H1 (cell line): ENCODE data around the gene STX4. TPM values are rescaled to one million over a fixed set of nuclear protein-coding genes. Genes with fewer than 3 reads are reported as not detected.

Experiments used
- CTCF ChIA-PET: fragments of 300-600 bp; sonication (Branson Sonifier 250); formaldehyde crosslinking; loops from one replicate; lab custom pipeline; 2021; ENCODE audit not compliant: partially characterized antibody; lab: Charles Lee
- POLR2A ChIA-PET: fragments of 300-600 bp; sonication (Branson Sonifier 250); formaldehyde crosslinking; loops from one replicate; lab custom pipeline; 2021; ENCODE audit warnings: inconsistent platforms; ENCODE audit not compliant: partially characterized antibody; lab: Charles Lee
- DNase-seq, 2 experiments: peaks; one replicate each; pipeline versions ENCODE4 v3.0.0 to v3.0.0-alpha.2; 2010 to 2022; ENCODE audit warnings: low spot score in 2 of 2, low read depth in 1 of 2, mixed read lengths in 1 of 2
- FAIRE-seq: peaks from 2 replicates; lab custom pipeline; 2011; peaks lifted over from hg19 to GRCh38; lab: Jason Lieb, UNC
- H2AFZ ChIP-seq: 2 replicates; pipeline ENCODE4 v1.8.1; 2012; ENCODE audit warnings: low read length, inconsistent platforms
- H2AK5ac ChIP-seq: 2 replicates; pipeline ENCODE4 v1.6.1; 2013; ENCODE audit warnings: low read depth, low read length
- H2BK120ac ChIP-seq: replicated peaks from 2 replicates; pipeline ENCODE3; 2013; ENCODE audit warnings: low read depth, low read length, inconsistent platforms
- H2BK12ac ChIP-seq: 2 replicates; pipeline ENCODE4 v1.6.1; 2013; ENCODE audit warnings: low read depth, low read length
- H2BK15ac ChIP-seq: 2 replicates; pipeline ENCODE4 v1.6.1; 2013; ENCODE audit warnings: low read length
- H2BK20ac ChIP-seq: 2 replicates; pipeline ENCODE4 v1.6.1; 2013; ENCODE audit warnings: low read length
- H2BK5ac ChIP-seq: 2 replicates; pipeline ENCODE4 v1.6.1; 2013; ENCODE audit warnings: low read depth, low read length
- H3K14ac ChIP-seq: 2 replicates; pipeline ENCODE4 v1.6.1; 2013; ENCODE audit warnings: inconsistent platforms; ENCODE audit not compliant: insufficient read length
- H3K18ac ChIP-seq: 2 replicates; pipeline ENCODE4 v1.6.1; 2013; ENCODE audit warnings: low read length; ENCODE audit errors: extremely low read depth
- H3K23ac ChIP-seq: 2 replicates; pipeline ENCODE4 v1.6.1; 2013; ENCODE audit warnings: inconsistent platforms; ENCODE audit not compliant: insufficient read length
- H3K23me2 ChIP-seq: 2 replicates; pipeline ENCODE4 v1.6.1; 2013; ENCODE audit warnings: low read depth, low read length
- H3K27ac ChIP-seq: 2 replicates; pipeline ENCODE4 v1.6.1; 2011; ENCODE audit warnings: low read depth, low read length, inconsistent platforms
- H3K27me3 ChIP-seq, 4 experiments: replicated peaks in 1 of 4; 1 replicate in 1 of 4; 2 replicates in 3 of 4; pipeline versions ENCODE4 v1.6.1 to v1.8.1; 2011 to 2013; ENCODE audit warnings: low read length in 3 of 4, mild to moderate bottlenecking in 3 of 4, inconsistent platforms in 2 of 4, mixed read lengths in 2 of 4, moderate library complexity in 1 of 4; ENCODE audit not compliant: control insufficient read depth in 3 of 4, insufficient read depth in 3 of 4; ENCODE audit errors: extremely low read depth in 1 of 4
- H3K36me3 ChIP-seq, 4 experiments: 2 replicates each; pipeline versions ENCODE4 v1.6.1 to v1.8.1; 2011 to 2013; ENCODE audit warnings: mild to moderate bottlenecking in 4 of 4, low read length in 3 of 4, moderate library complexity in 2 of 4, control low read depth in 1 of 4, inconsistent platforms in 1 of 4; ENCODE audit not compliant: insufficient read depth in 4 of 4, control insufficient read depth in 2 of 4
- H3K4ac ChIP-seq: replicated peaks from 2 replicates; pipeline ENCODE3; 2013; ENCODE audit warnings: low read length, low read depth, mixed read lengths, inconsistent platforms; ENCODE audit not compliant: insufficient read length
- H3K4me1 ChIP-seq, 4 experiments: replicated peaks in 1 of 4; 1 replicate in 1 of 4; 2 replicates in 3 of 4; pipeline versions ENCODE4 v1.6.1 to v1.8.1; 2011 to 2013; ENCODE audit warnings: low read length in 3 of 4, inconsistent platforms in 2 of 4, mixed read lengths in 1 of 4; ENCODE audit not compliant: insufficient read depth in 4 of 4, control insufficient read depth in 3 of 4
- H3K4me2 ChIP-seq, 2 experiments: 2 replicates each; pipeline versions ENCODE4 v1.6.1 to v1.8.1; 2011 to 2013; ENCODE audit warnings: low read depth in 2 of 2, low read length in 2 of 2, control low read depth in 1 of 2, inconsistent platforms in 1 of 2, mild to moderate bottlenecking in 1 of 2; ENCODE audit not compliant: insufficient read depth in 1 of 2
- H3K4me3 ChIP-seq, 4 experiments: fragments of 200-600, 300-600 bp in 1 of 4; sonication (generic), shearing (Covaris generic), sonication (Bioruptor Twin) in 1 of 4; 2 replicates each; pipeline versions ENCODE4 v1.5.1 to v1.8.1; 2011 to 2016; ENCODE audit warnings: low read length in 4 of 4, low read depth in 3 of 4, control low read depth in 2 of 4, inconsistent platforms in 2 of 4, mild to moderate bottlenecking in 2 of 4, mixed read lengths in 1 of 4, moderate library complexity in 1 of 4; ENCODE audit not compliant: insufficient read depth in 2 of 4; ENCODE audit errors: extremely low read depth in 1 of 4
- H3K56ac ChIP-seq: replicated peaks from 2 replicates; pipeline ENCODE3; 2013; ENCODE audit warnings: low read depth, mild to moderate bottlenecking, mixed read lengths, low read length, inconsistent platforms; ENCODE audit not compliant: insufficient read length
- H3K79me1 ChIP-seq: 2 replicates; pipeline ENCODE4 v1.6.1; 2013; ENCODE audit warnings: low read depth, low read length, control low read depth
- H3K79me2 ChIP-seq, 2 experiments: 2 replicates each; pipeline versions ENCODE4 v1.6.1 to v1.8.1; 2012 to 2013; ENCODE audit warnings: low read length in 2 of 2, mild to moderate bottlenecking in 2 of 2, inconsistent platforms in 1 of 2; ENCODE audit not compliant: insufficient read depth in 2 of 2, control insufficient read depth in 1 of 2
- H3K9ac ChIP-seq, 4 experiments: replicated peaks in 1 of 4; 1 replicate in 1 of 4; 2 replicates in 3 of 4; pipeline versions ENCODE4 v1.6.1 to v1.8.1; 2011 to 2013; ENCODE audit warnings: low read depth in 3 of 4, low read length in 3 of 4, control low read depth in 2 of 4, mild to moderate bottlenecking in 2 of 4, moderate library complexity in 2 of 4, inconsistent platforms in 1 of 4; ENCODE audit errors: extremely low read depth in 1 of 4
- H3K9me3 ChIP-seq, 2 experiments: 2 replicates each; pipeline versions ENCODE4 v1.6.1 to v1.8.1; 2012 to 2013; ENCODE audit warnings: mild to moderate bottlenecking in 2 of 2, moderate library complexity in 2 of 2, control low read depth in 1 of 2, inconsistent platforms in 1 of 2, low read depth in 1 of 2, low read length in 1 of 2, mixed read lengths in 1 of 2; ENCODE audit not compliant: insufficient read depth in 2 of 2
- H4K20me1 ChIP-seq, 2 experiments: replicated peaks in 1 of 2; 2 replicates each; pipeline versions ENCODE3 to v1.8.1; 2011 to 2013; ENCODE audit warnings: inconsistent platforms in 2 of 2, low read length in 2 of 2, mild to moderate bottlenecking in 1 of 2; ENCODE audit not compliant: insufficient read depth in 2 of 2, control insufficient read depth in 1 of 2
- H4K5ac ChIP-seq: 2 replicates; pipeline ENCODE4 v1.6.1; 2013; ENCODE audit warnings: low read length, low read depth, mixed read lengths, inconsistent platforms; ENCODE audit not compliant: insufficient read length
- H4K8ac ChIP-seq: 2 replicates; pipeline ENCODE4 v1.8.0; 2013; ENCODE audit warnings: mild to moderate bottlenecking, moderate library complexity, low read length, inconsistent platforms; ENCODE audit not compliant: insufficient read depth; ENCODE audit errors: extremely low read depth
- H4K91ac ChIP-seq: replicated peaks from 2 replicates; pipeline ENCODE3; 2013; ENCODE audit warnings: low read length, mixed read lengths, inconsistent platforms; ENCODE audit not compliant: insufficient read length
- SAP30 ChIP-seq: fragments of 300-600 bp; sonication (generic); IDR thresholded peaks from 2 replicates; pipeline ENCODE4 v1.7.1; 2012; ENCODE audit warnings: low read length, moderate library complexity, mild to moderate bottlenecking, inconsistent platforms; ENCODE audit not compliant: insufficient read depth, insufficient replicate concordance
- WGBS, 2 experiments: shearing (Covaris generic) in 1 of 2; methylation state at CpG; one replicate each; pipeline versions ENCODE4 v1.1.6 to v1.1.7; 2013 to 2015; ENCODE audit warnings: low lambda C conversion rate in 2 of 2, mixed read lengths in 2 of 2, inconsistent platforms in 1 of 2, low coverage in 1 of 2, missing lambda C conversion rate in 1 of 2; ENCODE audit not compliant: insufficient replicate concordance in 2 of 2, insufficient coverage in 1 of 2, insufficient read length in 1 of 2; ENCODE audit errors: extremely low coverage in 1 of 2, missing lambda C conversion rate in 1 of 2; 5-methylcytosine and 5-hydroxymethylcytosine counted together
- polyA plus RNA-seq, 7 experiments: library from polyadenylated mRNA; depleted of rRNA in 3 of 7; stranded (reverse) in 5 of 7; unstranded in 2 of 7; fragments of >200 nt in 5 of 7; fragments of 200-250 nt in 2 of 7; gene quantifications; 1 replicate in 5 of 7; 2 replicates in 1 of 7; 4 replicates in 1 of 7; pipeline versions ENCODE4 v1.2.1 to v1.2.3, GENCODE V29; 2011 to 2013; ENCODE audit warnings: missing spikeins in 2 of 7, mixed read lengths in 2 of 7
- total RNA-seq: library from RNA; stranded (reverse); fragmentation: NEBNext Ultra II Directional; extraction: Animal tissue kit (Norgen Biotek cat#: 25700); gene quantifications from 2 replicates; pipeline ENCODE4 v1.2.1, GENCODE V29; 2021

Gene STX4
- total and polyA plus RNA-seq, 2 of the 8 experiments (the other 6 are each of a cell fraction or from before 2014, with no cell fraction given) = 25.8 to 32.3 TPM

GRCh38 chr16:31002250-31002700, 31.1 kb upstream of the STX4 start:
- no peak overlapping the region for H4K5ac ChIP-seq
- no peak overlapping the region for H3K18ac ChIP-seq
- no peak overlapping the region for H3K9ac ChIP-seq
- H2AFZ ChIP-seq = no peak overlapping the region
- H3K27me3 ChIP-seq = no peaks in the 10 kb centered on the region; a peak in 1 of 7 replicates
- H4K91ac ChIP-seq = no peak overlapping the region
- H2BK20ac ChIP-seq = no peak overlapping the region
- H3K23ac ChIP-seq = no peak overlapping the region
- no peaks in the 10 kb centered on the region for H3K9me3 ChIP-seq
- FAIRE-seq (no peak), DNase-seq (no peak)
- no peak overlapping the region for H3K56ac ChIP-seq
- no peak for TF ChIP-seq SAP30
- H2BK15ac ChIP-seq = no peak overlapping the region
- WGBS, 2 experiments = 81% methylated on average over 10 of the region's 10 CpGs; no CpG with 5 or more reads in 1 of the 2 experiments
- H3K36me3 ChIP-seq = no peaks in the 10 kb centered on the region
- H4K8ac ChIP-seq = peak overlapping the region; percentile 31; the same call in 1 of the 2 replicates
- H3K79me2 ChIP-seq = no peaks in the 10 kb centered on the region
- H3K4me2 ChIP-seq = no peak overlapping the region
- no peak overlapping the region for H3K14ac ChIP-seq
- no peak overlapping the region for H3K27ac ChIP-seq
- 0 out of 2 replicates have a peak, but pooled peaks cover 8% of the 10 kb centered on the region for H3K79me1 ChIP-seq
- H2AK5ac ChIP-seq = no peak overlapping the region
- H3K4me3 ChIP-seq = no peak overlapping the region
- ChIA-PET CTCF (interaction anchor here (1.0 to 2.5 kb wide), 5 partner anchors 17 to 441 kb away, joined by 4 to 12 read pairs (median 7); partner anchors contain the start of gene HSD3B7), POLR2A (interaction anchor here (0.5 to 3.0 kb wide), 8 partner anchors 16 to 199 kb away, joined by 3 to 14 read pairs (median 4); partner anchors contain the start of gene HSD3B7)
- H3K4ac ChIP-seq = no peak overlapping the region
- H3K4me1 ChIP-seq = peaks cover 0 to 8% (median 6%) of the 10 kb centered on the region in 4 experiments; a peak in 5 of 7 replicates
- H2BK5ac ChIP-seq = no peak overlapping the region
- peaks cover 5% of the 10 kb centered on the region; the same call in 1 of the 2 replicates for H3K23me2 ChIP-seq
- H2BK120ac ChIP-seq = no peak overlapping the region
- no peak overlapping the region for H2BK12ac ChIP-seq
- H4K20me1 ChIP-seq = peaks cover 0 to 2% of the 10 kb centered on the region in 2 experiments
